Bronchial epithelial cell (primary cell): Measurements from ENCODE around the gene AKAP4. TPM values are rescaled to one million over a fixed set of nuclear protein-coding genes. Genes with fewer than 3 reads are reported as not detected.

Source experiments
- DNase-seq: peaks from one replicate; pipeline ENCODE4 v3.0.0-alpha.2; 2010; ENCODE audit warnings: low read depth
- FAIRE-seq: peaks from 2 replicates; lab custom pipeline; 2011; peaks lifted over from hg19 to GRCh38; lab: Jason Lieb, UNC
- H3K27me3 ChIP-seq: 2 replicates; pipeline ENCODE4 v1.5.1; 2011; ENCODE audit warnings: low read length; ENCODE audit not compliant: control insufficient read depth, insufficient read depth
- H3K36me3 ChIP-seq: 2 replicates; pipeline ENCODE4 v1.5.1; 2011; ENCODE audit warnings: low read length; ENCODE audit not compliant: control insufficient read depth, insufficient read depth
- H3K4me3 ChIP-seq: 2 replicates; pipeline ENCODE4 v1.5.1; 2011; ENCODE audit warnings: mild to moderate bottlenecking, low read depth, low read length, control low read depth
- CTCF ChIP-seq: IDR thresholded peaks from 2 replicates; pipeline ENCODE4 v1.5.1; 2011; ENCODE audit warnings: mild to moderate bottlenecking, moderate library complexity, low read length, control low read depth, inconsistent platforms; ENCODE audit not compliant: insufficient read depth, severe bottlenecking
- total RNA-seq: library from RNA; depleted of rRNA; stranded (reverse); fragments of >200 nt; gene quantifications from 2 replicates; pipeline ENCODE4 v1.2.1, GENCODE V29; 2014

The AKAP4 gene
- total RNA-seq, 1 donor from 2014 or later: not detected

GRCh38 chrX:50167366-50167765 lies 33.4 kb downstream of the AKAP4 start:
- Histone ChIP-seq H3K4me3 (no peak overlapping the region), H3K27me3 (no peaks in the 10 kb centered on the region), H3K36me3 (no peaks in the 10 kb centered on the region)
- TF ChIP-seq CTCF: no peak
- no peak for DNase-seq
- FAIRE-seq: no peak

- Histone ChIP-seq H3K4me3 (no peak overlapping the region), H3K36me3 (no peaks in the 10 kb centered on the region), H3K27me3 (no peaks in the 10 kb centered on the region)
- DNase-seq (no peak), FAIRE-seq (no peak)
- TF ChIP-seq CTCF: no peak
Observed at GRCh38 chrX:50165727-50166126, 35.1 kb downstream of the AKAP4 start.

GRCh38 chrX:50161127-50161526 lies 39.7 kb downstream of the AKAP4 start:
- Histone ChIP-seq H3K27me3 (no peaks in the 10 kb centered on the region), H3K4me3 (no peak overlapping the region), H3K36me3 (no peaks in the 10 kb centered on the region)
- TF ChIP-seq CTCF: no peak
- DNase-seq (peak; percentile 1), FAIRE-seq (no peak)

- Histone ChIP-seq H3K27me3 (no peaks in the 10 kb centered on the region), H3K36me3 (no peaks in the 10 kb centered on the region), H3K4me3 (no peak overlapping the region)
- no peak for TF ChIP-seq CTCF
- DNase-seq: no peak
- FAIRE-seq: no peak
Observed at GRCh38 chrX:50158593-50158992, 42.2 kb downstream of the AKAP4 start.

GRCh38 chrX:50157545-50158135 lies 43.2 kb downstream of the AKAP4 start:
- TF ChIP-seq CTCF: no peak
- no peak overlapping the region for H3K4me3 ChIP-seq
- H3K27me3 ChIP-seq: no peaks in the 10 kb centered on the region
- DNase-seq (peak; percentile 5), FAIRE-seq (no peak)
- H3K36me3 ChIP-seq: no peaks in the 10 kb centered on the region

GRCh38 chrX:50154429-50154828 lies 46.4 kb downstream of the AKAP4 start:
- FAIRE-seq: no peak
- Histone ChIP-seq H3K4me3 (no peak overlapping the region), H3K27me3 (no peaks in the 10 kb centered on the region), H3K36me3 (no peaks in the 10 kb centered on the region)
- DNase-seq: no peak
- no peak for TF ChIP-seq CTCF
